NCI-H748 (cell line): ENCODE measurements around the gene MRPL36.
"Not testable (repeated sequence)": the region's sequence is repeated elsewhere in the genome, so short reads cannot be mapped to it uniquely, and the experiment has no call there.

Experiments
- DNase-seq: peaks from one replicate; lab custom pipeline; 2025; ENCODE audit not compliant: unreplicated experiment; lab: John Stamatoyannopoulos, UW

Gene MRPL36

GRCh38 chr5:1832511-1833250 is 33.0 kb upstream of the MRPL36 start:
- peak; percentile 33 for DNase-seq

GRCh38 chr5:1831677-1832313 is 32.2 kb upstream of the MRPL36 start:
- no peak for DNase-seq

GRCh38 chr5:1831257-1831656 is 31.6 kb upstream of the MRPL36 start:
- DNase-seq: no peak

- no peak for DNase-seq
These were observed 31.1 kb upstream of the MRPL36 start for GRCh38 chr5:1830571-1831228.

GRCh38 chr5:1827886-1828397 is 28.3 kb upstream of the MRPL36 start:
- DNase-seq: peak; percentile 51

- no peak for DNase-seq
These were observed 27.6 kb upstream of the MRPL36 start for GRCh38 chr5:1827025-1827885.

- DNase-seq: no peak
These were observed 26.8 kb upstream of the MRPL36 start for GRCh38 chr5:1826235-1826980.

GRCh38 chr5:1824903-1825841 is 25.5 kb upstream of the MRPL36 start:
- no peak for DNase-seq

GRCh38 chr5:1824109-1824821 is 24.6 kb upstream of the MRPL36 start:
- no peak for DNase-seq

GRCh38 chr5:1823381-1824034 is 23.9 kb upstream of the MRPL36 start:
- DNase-seq: no peak

GRCh38 chr5:1821862-1822261 is 22.2 kb upstream of the MRPL36 start:
- DNase-seq: no peak

- DNase-seq: no peak
These were observed 21.3 kb upstream of the MRPL36 start for GRCh38 chr5:1820926-1821325.

GRCh38 chr5:1820381-1820780 is 20.7 kb upstream of the MRPL36 start:
- DNase-seq: no peak

GRCh38 chr5:1819458-1819857 is 19.8 kb upstream of the MRPL36 start:
- no peak for DNase-seq

GRCh38 chr5:1818784-1819183 is 19.1 kb upstream of the MRPL36 start:
- DNase-seq: no peak

GRCh38 chr5:1817261-1818043 is 17.8 kb upstream of the MRPL36 start:
- no peak for DNase-seq

GRCh38 chr5:1816495-1817089 is 17.0 kb upstream of the MRPL36 start:
- DNase-seq: not testable (repeated sequence)
